22Rv1 (cell line): ENCODE results near the gene SLC45A1.

Experiments
- CTCF ChIP-seq: fragments of 450-650 bp; IDR thresholded peaks from 2 replicates; pipeline ENCODE4 v1.5.1; 2017; ENCODE audit warnings: mild to moderate bottlenecking
- ZFX ChIP-seq: fragments of 450-650 bp; IDR thresholded peaks from 2 replicates; pipeline ENCODE4 v1.6.1; 2017; ENCODE audit warnings: antibody characterized with exemption, borderline replicate concordance

GRCh38 chr1:8378981-8379470, 61.1 kb downstream of the SLC45A1 start:
- TF ChIP-seq CTCF (no peak), ZFX (no peak)
